ENCODE data around the gene HECW1. TPM values are rescaled to one million over a fixed set of nuclear protein-coding genes. Genes with fewer than 3 reads are reported as not detected.

Gene HECW1
- total and polyA plus RNA-seq, 2 of the 8 experiments (the other 6 are each of a cell fraction or from before 2014, with no cell fraction given), result 2.9 to 12.7 TPM

DNA sequence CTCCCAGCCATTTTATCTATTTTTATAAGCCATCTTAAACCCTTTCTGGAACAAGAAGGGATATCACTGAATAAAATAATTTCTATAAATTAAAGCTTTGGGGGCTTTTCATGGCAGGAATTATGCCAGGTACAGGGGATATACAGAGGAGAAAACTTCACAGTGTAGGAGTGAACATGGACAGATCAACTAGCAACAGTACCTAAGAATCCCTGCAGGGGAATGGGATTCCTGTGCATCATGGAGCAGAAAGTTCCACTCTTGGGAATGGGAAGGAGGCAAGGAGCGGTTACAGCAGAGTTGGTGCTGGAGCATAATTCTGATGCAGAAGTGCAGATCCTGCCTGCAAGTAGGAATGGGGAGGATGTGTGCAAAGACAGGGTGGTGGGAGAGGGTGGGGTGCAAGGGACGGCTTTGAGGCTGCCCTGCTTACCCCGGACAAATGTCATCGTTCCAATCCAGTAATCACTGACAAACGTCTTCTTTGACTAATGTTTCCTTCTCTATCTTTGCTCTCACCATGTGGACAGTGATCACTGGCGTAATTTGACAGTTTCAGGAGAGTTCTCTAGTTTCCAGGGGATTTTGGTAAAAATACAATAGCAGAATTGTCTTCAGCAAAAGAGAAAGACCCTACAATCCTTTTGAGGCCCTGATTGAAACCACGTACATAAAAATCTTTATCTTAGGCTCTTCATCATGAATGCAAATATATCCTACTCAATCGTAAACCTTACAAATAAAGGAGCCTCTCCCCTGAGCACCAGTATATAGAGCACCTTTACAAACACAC, 196.7 kb downstream of the HECW1 start:
- H3K4ac ChIP-seq (replicated peaks; ENCODE audit: insufficient read length, low read depth, low read length), result no peak overlapping the region
- no peaks in the 10 kb centered on the region for H3K9me3 ChIP-seq (ENCODE audit: insufficient read depth in 2 of 2, low read depth in 1 of 2, low read length in 1 of 2)
- no peak overlapping the region for H4K8ac ChIP-seq (ENCODE audit: extremely low read depth, insufficient read depth, low read length)
- H3K18ac ChIP-seq (ENCODE audit: extremely low read depth, low read length), result no peak overlapping the region
- no peak overlapping the region for H3K4me2 ChIP-seq (ENCODE audit: insufficient read depth in 1 of 2, low read depth in 2 of 2, low read length in 2 of 2)
- H2BK12ac ChIP-seq (ENCODE audit: low read depth, low read length), result no peak overlapping the region
- ChIA-PET POLR2A (ENCODE audit: partially characterized antibody) (no interaction called here), CTCF (ENCODE audit: partially characterized antibody) (interaction anchor here (0.7 to 1.7 kb wide), 2 partner anchors 15 to 73 kb away, joined by 3 to 6 read pairs; no protein-coding TSS in a partner anchor)
- H3K4me3 ChIP-seq (ENCODE audit: extremely low read depth in 1 of 4, insufficient read depth in 2 of 4, low read depth in 3 of 4, low read length in 4 of 4), result no peak overlapping the region
- no peak overlapping the region for H4K91ac ChIP-seq (replicated peaks; ENCODE audit: insufficient read length, low read length)
- H2BK120ac ChIP-seq (replicated peaks; ENCODE audit: low read depth, low read length), result no peak overlapping the region
- no peaks in the 10 kb centered on the region for H3K79me2 ChIP-seq (ENCODE audit: control insufficient read depth in 1 of 2, insufficient read depth in 2 of 2, low read length in 2 of 2)
- no peaks in the 10 kb centered on the region; a peak in 1 of 7 replicates for H3K4me1 ChIP-seq (replicated peaks in 1 of 4; ENCODE audit: control insufficient read depth in 3 of 4, insufficient read depth in 4 of 4, low read length in 3 of 4)
- H3K23me2 ChIP-seq (ENCODE audit: low read depth, low read length), result no peaks in the 10 kb centered on the region
- no peak overlapping the region for H3K23ac ChIP-seq (ENCODE audit: insufficient read length)
- no peak overlapping the region for H2BK15ac ChIP-seq (ENCODE audit: low read length)
- no peaks in the 10 kb centered on the region for H4K20me1 ChIP-seq (replicated peaks in 1 of 2; ENCODE audit: control insufficient read depth in 1 of 2, insufficient read depth in 2 of 2, low read length in 2 of 2)
- no peaks in the 10 kb centered on the region for H3K36me3 ChIP-seq (ENCODE audit: control insufficient read depth in 2 of 4, insufficient read depth in 4 of 4, low read length in 3 of 4)
- no peaks in the 10 kb centered on the region for H3K79me1 ChIP-seq (ENCODE audit: low read depth, low read length)
- H3K27ac ChIP-seq (ENCODE audit: low read depth, low read length), result no peak overlapping the region
- H3K56ac ChIP-seq (replicated peaks; ENCODE audit: insufficient read length, low read depth, low read length), result no peak overlapping the region
- no peak overlapping the region for H4K5ac ChIP-seq (ENCODE audit: insufficient read length, low read depth, low read length)
- H3K27me3 ChIP-seq (replicated peaks in 1 of 4; ENCODE audit: control insufficient read depth in 3 of 4, extremely low read depth in 1 of 4, insufficient read depth in 3 of 4, low read length in 3 of 4), result no peaks in the 10 kb centered on the region
- no peak overlapping the region for H3K9ac ChIP-seq (replicated peaks in 1 of 4; ENCODE audit: extremely low read depth in 1 of 4, low read depth in 3 of 4, low read length in 3 of 4)
- no peak for FAIRE-seq
- H2AK5ac ChIP-seq (ENCODE audit: low read depth, low read length), result no peak overlapping the region
- DNase-seq (ENCODE audit: low read depth in 1 of 2, low spot score in 2 of 2), result no peak
- peak overlapping the region; percentile 46; the same call in 1 of the 2 replicates for H2AFZ ChIP-seq (ENCODE audit: low read length)
- 92% methylated on average over 8 of the region's 8 CpGs; no CpG with 5 or more reads in 1 of the 2 experiments for WGBS, 2 experiments (ENCODE audit: extremely low coverage in 1 of 2, insufficient coverage in 1 of 2, insufficient read length in 1 of 2, insufficient replicate concordance in 2 of 2, low coverage in 1 of 2, low lambda C conversion rate in 2 of 2, missing lambda C conversion rate in 1 of 2)
- H2BK20ac ChIP-seq (ENCODE audit: low read length), result no peak overlapping the region
- no peak overlapping the region for H3K14ac ChIP-seq (ENCODE audit: insufficient read length)
- H2BK5ac ChIP-seq (ENCODE audit: low read depth, low read length), result no peak overlapping the region
- TF ChIP-seq KDM4A (IDR thresholded peaks at IDR 0.05; ENCODE audit: low read depth, low read length, severe bottlenecking) (no peak), SIRT6 (IDR thresholded peaks at IDR 0.05; ENCODE audit: low read length) (no peak), JUND (IDR thresholded peaks at IDR 0.05; ENCODE audit: low read length) (no peak), POU5F1 (IDR thresholded peaks at IDR 0.05; ENCODE audit: low read depth, low read length) (no peak), TBP (IDR thresholded peaks at IDR 0.05; ENCODE audit: low read depth, low read length) (no peak), RXRA (IDR thresholded peaks at IDR 0.05; ENCODE audit: insufficient read depth, low read depth, low read length) (no peak), RAD21 (IDR thresholded peaks at IDR 0.05 in 1 of 2, conservative IDR thresholded peaks at IDR 0.05 in 1 of 2; ENCODE audit: low read depth in 2 of 2, low read length in 2 of 2) (no peak), EZH2 (IDR thresholded peaks at IDR 0.05; ENCODE audit: low read depth, low read length, severe bottlenecking) (no peak), SP1 (IDR thresholded peaks at IDR 0.05; ENCODE audit: low read depth, low read length) (no peak), POLR2AphosphoS5 (IDR thresholded peaks at IDR 0.05; ENCODE audit: low read depth, low read length) (no peak), CREB1 (IDR thresholded peaks at IDR 0.05) (no peak)
- TF ChIP-seq, protein P1, sequence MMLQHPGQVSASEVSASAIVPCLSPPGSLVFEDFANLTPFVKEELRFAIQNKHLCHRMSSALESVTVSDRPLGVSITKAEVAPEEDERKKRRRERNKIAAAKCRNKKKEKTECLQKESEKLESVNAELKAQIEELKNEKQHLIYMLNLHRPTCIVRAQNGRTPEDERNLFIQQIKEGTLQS (IDR thresholded peaks at IDR 0.05; ENCODE audit: insufficient read depth, low read depth, low read length), result no peak

Data from H1 (cell line).